ENCODE measurements around the gene PCDHA1.
"Not testable (repeated sequence)": the region's sequence is repeated elsewhere in the genome, so short reads cannot be mapped to it uniquely, and the experiment has no call there.

PCDHA1 gene

DNA sequence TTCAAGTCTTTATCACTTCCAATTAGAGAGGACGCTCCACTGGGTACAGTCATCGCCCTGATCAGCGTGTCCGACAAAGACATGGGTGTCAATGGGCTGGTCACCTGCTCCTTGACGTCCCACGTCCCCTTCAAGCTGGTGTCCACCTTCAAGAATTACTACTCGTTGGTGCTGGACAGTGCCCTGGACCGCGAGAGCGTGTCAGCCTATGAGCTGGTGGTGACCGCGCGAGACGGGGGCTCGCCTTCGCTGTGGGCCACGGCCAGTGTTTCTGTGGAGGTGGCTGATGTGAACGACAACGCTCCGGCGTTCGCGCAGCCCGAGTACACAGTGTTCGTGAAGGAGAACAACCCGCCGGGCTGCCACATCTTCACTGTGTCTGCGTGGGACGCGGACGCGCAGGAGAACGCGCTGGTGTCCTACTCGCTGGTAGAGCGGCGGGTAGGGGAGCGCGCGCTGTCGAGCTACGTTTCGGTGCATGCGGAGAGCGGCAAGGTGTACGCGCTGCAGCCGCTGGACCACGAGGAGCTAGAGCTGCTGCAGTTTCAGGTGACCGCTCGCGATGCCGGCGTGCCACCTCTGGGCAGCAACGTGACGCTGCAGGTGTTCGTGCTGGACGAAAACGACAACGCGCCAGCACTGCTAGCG is 22.4 kb downstream of the PCDHA1 start:
- DNase-seq (ENCODE audit: low spot score), result not testable (repeated sequence)

DNA sequence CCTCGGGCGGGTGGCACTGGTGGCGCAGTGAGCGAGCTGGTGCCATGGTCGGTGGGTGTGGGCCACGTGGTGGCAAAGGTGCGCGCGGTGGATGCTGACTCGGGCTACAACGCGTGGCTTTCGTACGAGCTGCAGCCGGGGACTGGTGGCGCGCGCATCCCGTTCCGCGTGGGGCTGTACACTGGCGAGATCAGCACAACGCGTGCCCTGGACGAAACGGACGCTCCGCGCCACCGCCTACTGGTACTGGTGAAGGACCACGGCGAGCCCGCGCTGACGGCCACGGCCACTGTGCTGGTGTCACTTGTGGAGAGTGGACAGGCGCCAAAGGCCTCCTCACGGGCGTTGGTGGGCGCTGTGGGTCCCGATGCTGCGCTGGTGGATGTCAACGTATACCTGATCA is 22.9 kb downstream of the PCDHA1 start:
- DNase-seq (ENCODE audit: low spot score), result no peak

DNA sequence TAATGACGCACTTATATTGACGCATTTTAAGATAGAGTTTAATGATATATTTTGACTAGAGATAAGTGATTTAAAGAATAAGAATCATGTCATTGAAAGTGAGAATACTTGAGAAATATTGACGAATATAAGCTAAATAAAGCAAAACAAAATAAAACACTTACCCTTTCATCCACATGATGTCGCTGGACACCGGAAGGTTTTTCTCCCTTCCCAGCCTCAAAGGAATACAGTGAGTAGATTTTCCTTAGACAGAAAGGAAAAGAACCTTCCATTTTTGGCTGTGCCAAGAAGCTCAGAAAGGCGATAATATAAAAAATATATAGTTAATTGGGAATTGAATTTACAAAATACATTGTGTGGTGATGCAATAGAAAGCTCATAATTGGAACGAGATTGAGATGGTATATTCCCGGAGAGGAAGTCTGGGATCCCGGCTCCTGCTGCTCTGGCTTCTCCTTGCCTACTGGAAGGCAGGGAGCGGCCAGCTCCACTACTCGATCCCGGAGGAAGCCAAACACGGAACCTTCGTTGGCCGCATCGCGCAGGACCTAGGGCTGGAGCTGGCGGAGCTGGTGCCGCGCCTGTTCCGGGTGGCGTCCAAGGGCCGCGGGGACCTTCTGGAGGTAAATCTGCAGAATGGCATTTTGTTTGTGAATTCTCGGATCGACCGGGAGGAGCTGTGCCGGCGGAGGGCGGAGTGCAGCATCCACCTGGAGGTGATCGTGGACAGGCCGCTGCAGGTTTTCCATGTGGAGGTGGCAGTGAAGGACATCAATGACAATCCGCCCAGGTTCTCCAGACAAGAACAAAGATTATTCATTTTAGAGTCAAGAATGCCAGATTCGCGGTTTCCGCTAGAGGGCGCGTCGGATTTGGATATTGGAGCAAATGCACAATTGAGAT is 35.7 kb downstream of the PCDHA1 start, which contains the start of gene PCDHA5:
Gene PCDHA5 (plus strand): TSS at position 239 of the 906 bp plus-strand sequence.
- DNase-seq (ENCODE audit: low spot score), result peak; percentile 47

DNA sequence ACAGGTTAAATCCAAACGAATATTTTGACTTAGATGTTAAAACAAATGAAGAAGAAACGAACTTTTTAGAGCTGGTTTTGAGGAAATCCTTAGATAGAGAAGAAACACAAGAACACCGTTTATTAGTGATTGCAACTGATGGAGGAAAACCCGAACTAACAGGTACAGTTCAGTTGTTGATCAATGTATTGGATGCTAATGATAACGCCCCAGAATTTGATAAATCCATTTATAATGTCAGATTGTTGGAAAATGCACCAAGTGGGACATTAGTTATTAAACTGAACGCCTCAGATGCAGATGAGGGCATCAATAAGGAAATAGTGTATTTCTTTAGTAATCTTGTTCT is 36.3 kb downstream of the PCDHA1 start:
- DNase-seq (ENCODE audit: low spot score), result no peak

DNA sequence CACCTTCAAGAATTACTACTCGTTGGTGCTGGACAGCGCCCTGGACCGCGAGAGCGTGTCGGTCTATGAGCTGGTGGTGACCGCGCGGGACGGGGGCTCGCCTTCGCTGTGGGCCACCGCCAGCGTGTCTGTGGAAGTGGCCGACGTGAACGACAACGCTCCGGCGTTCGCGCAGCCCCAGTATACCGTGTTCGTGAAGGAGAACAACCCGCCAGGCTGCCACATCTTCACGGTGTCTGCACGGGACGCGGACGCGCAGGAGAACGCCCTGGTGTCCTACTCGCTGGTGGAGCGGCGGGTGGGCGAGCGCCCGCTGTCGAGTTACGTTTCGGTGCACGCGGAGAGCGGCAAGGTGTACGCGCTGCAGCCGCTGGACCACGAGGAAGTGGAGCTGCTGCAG is 37.0 kb downstream of the PCDHA1 start:
- DNase-seq (ENCODE audit: low spot score), result not testable (repeated sequence)

DNA sequence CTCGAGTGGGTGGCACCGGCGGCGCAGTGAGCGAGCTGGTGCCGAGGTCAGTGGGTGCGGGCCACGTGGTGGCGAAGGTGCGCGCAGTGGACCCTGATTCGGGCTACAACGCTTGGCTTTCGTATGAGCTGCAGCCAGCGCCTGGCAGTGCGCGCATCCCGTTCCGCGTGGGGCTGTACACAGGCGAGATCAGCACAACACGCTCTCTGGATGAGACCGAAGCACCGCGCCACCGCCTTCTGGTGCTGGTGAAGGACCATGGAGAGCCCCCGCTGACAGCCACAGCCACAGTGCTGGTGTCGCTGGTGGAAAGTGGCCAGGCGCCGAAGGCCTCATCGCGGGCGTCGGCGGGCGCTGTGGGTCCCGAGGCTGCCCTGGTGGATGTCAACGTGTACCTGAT is 37.5 kb downstream of the PCDHA1 start:
- no peak for DNase-seq (ENCODE audit: low spot score)

DNA sequence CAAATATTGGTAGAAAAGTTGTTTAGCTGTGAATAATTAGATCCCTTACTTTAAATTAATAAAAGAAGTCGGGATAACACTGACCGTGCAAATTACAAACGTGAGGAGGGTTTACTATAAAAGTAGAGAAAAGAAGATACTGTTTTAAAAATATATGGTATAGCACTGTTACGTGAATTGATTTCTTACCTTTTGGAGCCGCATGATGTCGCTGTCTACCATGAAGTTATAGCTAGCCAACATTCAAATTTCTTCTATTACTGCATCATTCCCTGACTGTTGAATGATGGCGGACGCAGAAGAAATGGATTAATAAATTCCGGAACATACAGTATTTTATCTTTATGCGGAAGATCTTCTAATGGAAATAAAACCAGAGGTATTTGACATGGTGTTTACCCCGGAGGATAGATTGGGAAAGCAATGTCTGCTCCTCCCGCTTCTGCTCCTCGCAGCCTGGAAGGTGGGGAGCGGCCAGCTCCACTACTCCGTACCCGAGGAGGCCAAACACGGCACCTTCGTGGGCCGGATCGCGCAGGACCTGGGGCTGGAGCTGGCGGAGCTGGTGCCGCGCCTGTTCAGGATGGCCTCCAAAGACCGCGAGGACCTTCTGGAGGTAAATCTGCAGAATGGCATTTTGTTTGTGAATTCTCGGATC is 41.9 kb downstream of the PCDHA1 start, which contains the start of gene PCDHA6:
Gene PCDHA6 (plus strand): TSS at position 257 of the 658 bp plus-strand sequence. CDS start 132 bp downstream, at position 389.
- no peak for DNase-seq (ENCODE audit: low spot score)

DNA sequence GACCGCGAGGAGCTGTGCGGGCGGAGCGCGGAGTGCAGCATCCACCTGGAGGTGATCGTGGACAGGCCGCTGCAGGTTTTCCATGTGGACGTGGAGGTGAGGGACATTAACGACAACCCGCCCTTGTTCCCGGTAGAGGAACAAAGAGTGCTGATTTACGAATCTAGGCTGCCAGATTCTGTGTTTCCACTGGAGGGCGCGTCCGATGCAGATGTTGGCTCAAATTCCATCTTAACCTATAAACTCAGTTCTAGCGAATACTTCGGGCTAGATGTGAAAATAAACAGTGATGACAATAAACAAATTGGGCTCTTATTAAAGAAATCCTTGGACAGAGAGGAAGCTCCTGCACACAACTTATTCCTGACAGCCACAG is 42.4 kb downstream of the PCDHA1 start:
- DNase-seq (ENCODE audit: low spot score), result no peak

DNA sequence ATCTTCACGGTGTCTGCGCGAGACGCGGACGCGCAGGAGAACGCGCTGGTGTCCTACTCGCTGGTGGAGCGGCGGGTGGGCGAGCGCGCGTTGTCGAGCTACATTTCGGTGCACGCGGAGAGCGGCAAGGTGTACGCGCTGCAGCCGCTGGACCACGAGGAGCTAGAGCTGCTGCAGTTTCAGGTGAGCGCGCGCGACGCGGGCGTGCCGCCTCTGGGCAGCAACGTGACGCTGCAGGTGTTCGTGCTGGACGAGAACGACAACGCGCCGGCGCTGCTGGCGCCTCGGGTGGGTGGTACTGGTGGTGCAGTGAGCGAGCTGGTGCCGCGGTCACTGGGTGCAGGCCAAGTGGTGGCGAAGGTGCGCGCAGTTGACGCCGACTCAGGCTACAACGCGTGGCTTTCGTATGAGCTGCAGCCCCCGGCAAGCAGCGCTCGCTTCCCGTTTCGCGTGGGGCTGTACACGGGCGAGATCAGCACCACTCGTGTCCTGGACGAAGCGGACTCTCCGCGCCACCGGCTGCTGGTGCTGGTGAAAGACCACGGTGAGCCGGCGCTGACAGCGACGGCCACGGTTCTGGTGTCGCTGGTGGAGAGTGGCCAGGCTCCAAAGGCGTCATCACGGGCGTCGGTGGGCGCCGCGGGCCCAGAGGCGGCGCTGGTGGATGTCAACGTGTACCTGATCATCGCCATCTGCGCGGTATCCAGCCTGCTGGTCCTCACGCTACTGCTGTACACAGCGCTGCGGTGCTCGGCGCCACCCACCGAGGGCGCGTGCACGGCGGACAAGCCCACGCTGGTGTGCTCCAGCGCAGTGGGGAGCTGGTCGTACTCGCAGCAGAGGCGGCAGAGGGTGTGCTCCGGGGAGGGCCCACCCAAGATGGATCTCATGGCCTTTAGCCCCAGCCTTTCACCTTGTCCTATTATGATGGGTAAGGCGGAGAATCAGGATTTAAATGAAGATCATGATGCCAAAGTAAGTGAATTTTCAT is 43.9 kb downstream of the PCDHA1 start:
- DNase-seq (ENCODE audit: low spot score), result not testable (repeated sequence)

DNA sequence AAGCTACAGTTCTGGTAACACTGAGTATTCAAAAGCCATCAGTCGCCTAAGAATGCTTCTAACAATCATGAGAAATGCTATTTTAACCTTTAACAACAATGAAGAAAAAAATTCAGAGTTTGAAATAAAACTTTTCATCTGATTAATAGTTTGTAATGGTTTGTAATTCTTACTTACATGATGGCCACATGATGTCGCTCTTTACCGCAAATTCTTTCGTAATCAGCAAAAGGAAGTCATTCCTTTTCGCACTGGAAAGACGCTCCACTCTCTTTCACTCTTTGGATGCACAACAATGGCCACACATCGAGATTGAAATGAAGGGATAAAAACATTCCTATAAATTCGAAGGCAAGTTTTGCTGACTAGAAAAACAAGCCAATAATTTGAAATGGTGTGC is 48.1 kb downstream of the PCDHA1 start, which contains the start of gene PCDHA7:
Gene PCDHA7 (plus strand): TSS at position 277 of the 400 bp plus-strand sequence. CDS start 115 bp downstream, at position 392.
- no peak for DNase-seq (ENCODE audit: low spot score)

DNA sequence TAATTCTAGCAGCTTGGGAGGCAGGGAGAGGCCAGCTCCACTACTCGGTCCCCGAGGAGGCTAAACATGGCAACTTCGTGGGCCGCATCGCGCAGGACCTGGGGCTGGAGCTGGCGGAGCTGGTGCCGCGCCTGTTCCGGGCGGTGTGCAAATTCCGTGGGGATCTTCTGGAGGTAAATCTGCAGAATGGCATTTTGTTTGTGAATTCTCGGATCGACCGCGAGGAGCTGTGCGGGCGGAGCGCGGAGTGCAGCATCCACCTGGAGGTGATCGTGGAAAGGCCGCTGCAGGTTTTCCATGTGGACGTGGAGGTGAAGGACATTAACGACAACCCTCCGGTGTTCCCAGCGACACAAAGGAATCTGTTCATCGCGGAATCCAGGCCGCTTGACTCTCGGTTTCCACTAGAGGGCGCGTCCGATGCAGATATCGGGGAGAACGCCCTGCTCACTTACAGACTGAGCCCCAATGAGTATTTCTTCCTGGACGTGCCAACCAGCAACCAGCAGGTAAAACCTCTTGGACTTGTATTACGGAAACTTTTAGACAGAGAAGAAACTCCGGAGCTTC is 48.6 kb downstream of the PCDHA1 start:
- DNase-seq (ENCODE audit: low spot score), result not testable (repeated sequence)

DNA sequence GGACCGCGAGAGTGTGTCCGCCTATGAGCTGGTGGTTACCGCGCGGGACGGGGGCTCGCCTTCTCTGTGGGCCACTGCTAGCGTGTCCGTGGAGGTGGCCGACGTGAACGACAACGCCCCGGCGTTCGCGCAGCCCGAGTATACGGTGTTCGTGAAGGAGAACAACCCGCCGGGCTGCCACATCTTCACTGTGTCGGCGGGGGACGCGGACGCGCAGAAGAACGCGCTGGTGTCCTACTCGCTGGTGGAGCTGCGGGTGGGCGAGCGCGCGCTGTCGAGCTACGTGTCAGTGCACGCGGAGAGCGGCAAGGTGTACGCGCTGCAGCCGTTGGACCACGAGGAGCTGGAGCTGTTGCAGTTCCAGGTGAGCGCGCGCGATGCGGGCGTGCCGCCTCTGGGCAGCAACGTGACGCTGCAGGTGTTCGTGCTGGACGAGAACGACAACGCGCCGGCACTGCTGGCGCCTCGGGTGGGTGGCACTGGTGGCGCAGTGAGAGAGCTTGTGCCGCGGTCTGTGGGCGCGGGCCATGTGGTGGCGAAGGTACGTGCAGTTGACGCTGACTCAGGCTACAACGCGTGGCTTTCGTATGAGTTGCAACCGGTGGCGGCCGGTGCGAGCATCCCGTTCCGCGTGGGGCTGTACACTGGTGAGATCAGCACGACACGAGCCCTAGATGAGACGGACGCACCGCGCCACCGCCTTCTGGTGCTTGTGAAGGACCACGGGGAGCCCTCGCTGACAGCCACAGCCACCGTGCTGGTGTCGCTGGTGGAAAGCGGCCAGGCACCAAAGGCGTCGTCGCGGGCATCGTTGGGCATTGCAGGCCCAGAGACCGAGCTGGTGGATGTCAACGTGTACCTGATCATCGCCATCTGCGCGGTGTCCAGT is 49.9 kb downstream of the PCDHA1 start:
- no peak for DNase-seq (ENCODE audit: low spot score)

DNA sequence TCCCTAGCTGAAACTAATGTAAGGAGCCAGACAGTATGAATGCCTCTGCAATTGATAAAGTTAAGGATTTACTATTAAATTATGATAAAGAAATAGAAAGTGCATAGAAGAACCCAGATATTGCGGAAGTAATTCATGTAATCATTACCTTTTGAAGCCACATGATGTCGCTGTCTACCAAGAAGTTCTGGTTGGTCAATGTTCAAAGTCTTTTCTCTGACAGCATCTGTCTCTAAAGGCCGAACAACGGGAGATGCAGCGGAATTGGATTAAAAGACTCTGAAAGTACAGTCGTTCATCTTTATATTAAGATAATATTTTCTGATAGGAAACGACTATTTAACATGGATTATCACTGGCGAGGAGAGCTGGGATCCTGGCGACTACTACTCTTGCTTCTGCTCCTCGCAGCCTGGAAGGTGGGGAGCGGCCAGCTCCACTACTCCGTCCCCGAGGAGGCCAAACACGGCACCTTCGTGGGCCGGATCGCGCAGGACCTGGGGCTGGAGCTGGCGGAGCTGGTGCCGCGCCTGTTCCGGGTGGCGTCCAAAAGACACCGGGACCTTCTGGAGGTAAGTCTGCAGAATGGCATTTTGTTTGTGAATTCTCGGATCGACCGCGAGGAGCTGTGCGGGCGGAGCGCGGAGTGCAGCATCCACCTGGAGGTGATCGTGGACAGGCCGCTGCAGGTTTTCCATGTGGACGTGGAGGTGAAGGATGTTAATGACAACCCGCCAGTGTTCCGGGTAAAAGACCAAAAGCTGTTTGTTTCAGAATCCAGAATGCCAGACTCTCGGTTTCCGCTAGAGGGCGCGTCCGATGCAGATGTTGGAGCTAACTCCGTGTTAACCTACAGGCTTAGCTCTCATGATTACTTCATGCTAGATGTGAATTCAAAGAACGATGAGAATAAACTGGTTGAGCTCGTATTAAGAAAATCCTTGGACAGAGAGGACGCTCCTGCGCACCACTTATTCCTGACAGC is 55.3 kb downstream of the PCDHA1 start, which contains the start of gene PCDHA8:
Gene PCDHA8 (plus strand): TSS at position 210 of the 985 bp plus-strand sequence. CDS start 135 bp downstream, at position 345.
- peak; percentile 72 for DNase-seq (ENCODE audit: low spot score)

DNA sequence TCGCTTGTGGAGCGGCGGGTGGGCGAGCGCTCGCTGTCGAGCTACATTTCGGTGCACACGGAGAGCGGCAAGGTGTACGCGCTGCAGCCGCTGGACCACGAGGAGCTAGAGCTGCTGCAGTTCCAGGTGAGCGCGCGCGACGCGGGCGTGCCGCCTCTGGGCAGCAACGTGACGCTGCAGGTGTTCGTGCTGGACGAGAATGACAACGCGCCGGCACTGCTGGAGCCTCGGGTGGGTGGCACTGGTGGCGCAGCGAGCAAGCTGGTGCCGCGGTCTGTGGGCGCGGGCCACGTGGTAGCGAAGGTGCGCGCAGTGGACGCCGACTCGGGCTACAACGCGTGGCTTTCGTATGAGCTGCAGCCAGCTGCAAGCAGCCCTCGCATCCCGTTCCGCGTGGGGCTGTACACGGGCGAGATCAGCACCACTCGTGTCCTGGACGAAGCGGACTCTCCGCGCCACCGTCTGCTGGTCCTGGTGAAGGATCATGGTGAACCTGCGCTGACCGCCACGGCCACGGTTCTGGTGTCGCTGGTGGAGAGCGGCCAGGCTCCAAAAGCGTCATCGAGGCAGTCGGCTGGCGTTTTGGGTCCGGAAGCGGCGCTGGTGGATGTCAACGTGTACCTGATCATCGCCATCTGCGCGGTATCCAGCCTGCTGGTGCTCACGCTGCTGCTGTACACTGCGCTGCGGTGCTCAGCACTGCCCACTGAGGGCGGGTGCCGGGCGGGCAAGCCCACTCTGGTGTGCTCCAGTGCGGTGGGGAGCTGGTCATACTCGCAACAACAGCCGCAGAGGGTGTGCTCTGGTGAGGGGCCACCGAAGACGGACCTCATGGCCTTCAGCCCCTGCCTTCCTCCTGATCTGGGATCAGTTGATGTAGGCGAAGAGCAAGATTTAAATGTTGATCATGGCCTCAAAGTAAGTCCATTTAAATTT is 57.1 kb downstream of the PCDHA1 start:
- no peak for DNase-seq (ENCODE audit: low spot score)

DNA sequence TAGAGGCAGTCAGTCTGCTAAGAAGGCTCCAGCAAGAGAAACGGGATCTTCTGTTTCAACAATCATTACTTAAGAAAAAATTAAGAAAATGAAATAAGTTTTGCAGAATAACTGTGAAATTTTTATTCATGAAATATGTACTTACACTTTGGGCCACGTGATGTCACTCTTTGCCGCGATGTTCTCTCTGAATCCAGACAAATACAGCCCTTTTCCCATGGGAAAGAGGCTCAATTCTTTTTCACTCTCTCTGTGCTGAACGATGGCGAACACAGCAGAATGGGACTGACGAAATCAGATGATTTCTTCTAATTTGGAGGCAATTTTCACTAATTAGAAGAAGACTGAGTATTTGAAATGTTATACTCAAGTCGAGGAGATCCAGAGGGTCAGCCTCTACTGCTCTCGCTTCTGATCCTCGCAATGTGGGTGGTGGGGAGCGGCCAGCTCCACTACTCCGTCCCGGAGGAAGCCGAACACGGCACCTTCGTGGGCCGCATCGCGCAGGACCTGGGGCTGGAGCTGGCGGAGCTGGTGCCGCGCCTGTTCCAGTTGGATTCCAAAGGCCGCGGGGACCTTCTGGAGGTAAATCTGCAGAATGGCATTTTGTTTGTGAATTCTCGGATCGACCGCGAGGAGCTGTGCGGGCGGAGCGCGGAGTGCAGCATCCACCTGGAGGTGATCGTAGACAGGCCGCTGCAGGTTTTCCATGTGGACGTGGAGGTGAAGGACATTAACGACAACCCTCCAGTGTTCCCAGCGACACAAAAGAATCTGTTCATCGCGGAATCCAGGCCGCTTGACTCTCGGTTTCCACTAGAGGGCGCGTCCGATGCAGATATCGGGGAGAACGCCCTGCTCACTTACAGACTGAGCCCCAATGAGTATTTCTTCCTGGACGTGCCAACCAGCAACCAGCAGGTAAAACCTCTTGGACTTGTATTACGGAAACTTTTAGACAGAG is 62.5 kb downstream of the PCDHA1 start, which contains the start of gene PCDHA9:
Gene PCDHA9 (plus strand): TSS at position 244 of the 964 bp plus-strand sequence. CDS start 114 bp downstream, at position 358.
- DNase-seq (ENCODE audit: low spot score), result not testable (repeated sequence)

Data from NAMALWA (cell line).